OCI-LY7 (cell line): ENCODE results near the gene TPSB2. TPM values are rescaled to one million over a fixed set of nuclear protein-coding genes. Genes with fewer than 3 reads are reported as not detected.

Source experiments
- BruUV-seq: library from RNA; stranded (reverse); fragments of 400-500 nt; replicated peaks from 2 replicates; lab custom pipeline; 2021; lab: Mats Ljungman, UMichigan
- CTCF ChIA-PET: fragments of 300-600 bp; sonication (Branson Sonifier 250); formaldehyde crosslinking; loops from one replicate; lab custom pipeline; 2022; ENCODE audit warnings: antibody characterized with exemption; ENCODE audit not compliant: unreplicated experiment; lab: Charles Lee
- POLR2A ChIA-PET: fragments of 300-600 bp; sonication (Branson Sonifier 250); formaldehyde crosslinking; loops from one replicate; lab custom pipeline; 2022; ENCODE audit warnings: antibody characterized with exemption; lab: Charles Lee
- DNase-seq: peaks from one replicate; pipeline ENCODE4 v3.0.0-alpha.2; 2015; ENCODE audit warnings: low spot score
- H2AFZ ChIP-seq: fragments of 200-600 bp; sonication (generic), shearing (Covaris generic); 2 replicates; pipeline ENCODE4 v1.6.1; 2014; ENCODE audit warnings: mild to moderate bottlenecking, antibody characterized with exemption, low read length, moderate library complexity
- H3K27ac ChIP-seq: fragments of 200-600 bp; sonication (generic); 2 replicates; pipeline ENCODE4 v1.5.1; 2014; ENCODE audit warnings: mixed run types, low read depth, mild to moderate bottlenecking, moderate library complexity, low read length, inconsistent platforms; ENCODE audit not compliant: poor library complexity, severe bottlenecking
- H3K36me3 ChIP-seq: fragments of 200-600 bp; sonication (generic); 2 replicates; pipeline ENCODE4 v1.6.1; 2014; ENCODE audit warnings: mild to moderate bottlenecking, antibody characterized with exemption, low read length, moderate library complexity, mixed read lengths; ENCODE audit not compliant: insufficient read depth
- H3K4me1 ChIP-seq: fragments of 200-600 bp; sonication (generic); 2 replicates; pipeline ENCODE4 v1.5.1; 2014; ENCODE audit warnings: mild to moderate bottlenecking, low read length; ENCODE audit not compliant: insufficient read depth, poor library complexity, severe bottlenecking
- H3K4me2 ChIP-seq: fragments of 200-600 bp; sonication (generic); 2 replicates; pipeline ENCODE4 v1.6.1; 2014; ENCODE audit warnings: mild to moderate bottlenecking, low read length
- H3K4me3 ChIP-seq: fragments of 200-600 bp; sonication (generic); 2 replicates; pipeline ENCODE4 v1.5.1; 2014; ENCODE audit warnings: mild to moderate bottlenecking, low read depth, low read length; ENCODE audit not compliant: poor library complexity, severe bottlenecking
- H3K79me2 ChIP-seq: fragments of 200-600 bp; sonication (generic); 2 replicates; pipeline ENCODE4 v1.6.1; 2016; ENCODE audit warnings: low read depth, mild to moderate bottlenecking, low read length, moderate library complexity, mixed read lengths; ENCODE audit not compliant: insufficient read depth
- H3K9me2 ChIP-seq: fragments of 200-600 bp; sonication (generic); 2 replicates; pipeline ENCODE4 v1.6.1; 2016; ENCODE audit warnings: mild to moderate bottlenecking, low read length, mixed read lengths; ENCODE audit not compliant: insufficient read depth
- H3K9me3 ChIP-seq: fragments of 200-600 bp; sonication (generic); 2 replicates; pipeline ENCODE4 v1.6.1; 2014; ENCODE audit warnings: mild to moderate bottlenecking, mixed run types, low read length, mixed read lengths
- H4K20me1 ChIP-seq: fragments of 200-600 bp; sonication (generic); 2 replicates; pipeline ENCODE4 v1.6.1; 2014; ENCODE audit warnings: mild to moderate bottlenecking, antibody characterized with exemption, low read length, moderate library complexity, mixed read lengths; ENCODE audit not compliant: insufficient read depth
- CTCF ChIP-seq: fragments of 200-600 bp; sonication (generic); conservative IDR thresholded peaks from 2 replicates; pipeline ENCODE4 v1.5.1; 2014; ENCODE audit warnings: mild to moderate bottlenecking, antibody characterized with exemption, low read length, moderate library complexity, mixed read lengths
- EZH2phosphoT487 ChIP-seq: fragments of 200-600 bp; sonication (generic); IDR thresholded peaks from 2 replicates; pipeline ENCODE4 v1.6.1; 2018; ENCODE audit warnings: low read depth, borderline replicate concordance, mild to moderate bottlenecking, mixed run types, antibody characterized with exemption, low read length, moderate library complexity, mixed read lengths
- intact Hi-C: fragments of 100-400 bp; cut with micrococcal nuclease; formaldehyde crosslinking; loops from one replicate; pipeline ENCODE4 v1.10.0; 2022; ENCODE audit not compliant: unreplicated experiment
- total RNA-seq, 2 experiments: library from RNA; depleted of rRNA in 1 of 2; stranded (reverse); fragments of >200 nt in 1 of 2; shearing (Covaris generic) in 1 of 2; gene quantifications; 2 replicates each; pipeline ENCODE4 v1.2.3, GENCODE V29; 2014 to 2022

TPSB2 gene
- total RNA-seq, 2 experiments from 2014 or later, result not detected

GRCh38 chr16:1181404-1182315 is 48.3 kb downstream of the TPSB2 start:
- no peaks in the 10 kb centered on the region for H3K4me1 ChIP-seq
- no peak overlapping the region for H3K4me2 ChIP-seq
- intact Hi-C loops, result no loop called here
- no peaks in the 10 kb centered on the region for H3K36me3 ChIP-seq
- BruUV-seq, result no TSS peak
- H3K27ac ChIP-seq, result no peak overlapping the region
- H2AFZ ChIP-seq, result no peak overlapping the region
- DNase-seq, result no peak
- no peak overlapping the region for H3K4me3 ChIP-seq
- TF ChIP-seq CTCF (peak; percentile 43), EZH2phosphoT487 (no peak)
- no peaks in the 10 kb centered on the region for H3K79me2 ChIP-seq
- no peaks in the 10 kb centered on the region for H4K20me1 ChIP-seq
- POLR2A ChIA-PET, result no interaction called here
- H3K9me3 ChIP-seq, result no peaks in the 10 kb centered on the region
- no peaks in the 10 kb centered on the region for H3K9me2 ChIP-seq
- CTCF ChIA-PET, result no interaction called here

- H3K79me2 ChIP-seq, result no peaks in the 10 kb centered on the region
- H3K4me1 ChIP-seq, result no peaks in the 10 kb centered on the region
- H3K36me3 ChIP-seq, result no peaks in the 10 kb centered on the region
- intact Hi-C loops, result no loop called here
- no peak overlapping the region for H3K27ac ChIP-seq
- BruUV-seq, result no TSS peak
- TF ChIP-seq CTCF (no peak), EZH2phosphoT487 (no peak)
- ChIA-PET POLR2A (no interaction called here), CTCF (no interaction called here)
- no peaks in the 10 kb centered on the region for H4K20me1 ChIP-seq
- H2AFZ ChIP-seq, result no peak overlapping the region
- no peaks in the 10 kb centered on the region for H3K9me2 ChIP-seq
- no peak overlapping the region for H3K4me3 ChIP-seq
- DNase-seq, result no peak
- H3K4me2 ChIP-seq, result no peak overlapping the region
- no peaks in the 10 kb centered on the region for H3K9me3 ChIP-seq
These were observed 49.2 kb downstream of the TPSB2 start for GRCh38 chr16:1180549-1181403.

Other genes with a start within 250 kb of the TPSB2 start
- gene SOX8, start 248.4 kb downstream of the TPSB2 start, total RNA-seq (2014; rRNA removed; shearing (Covaris generic)), result 0.82 and 0.85 TPM in 2 replicates
- 2.3 and 2.4 TPM in 2 replicates for gene SOX8, start 248.4 kb downstream of the TPSB2 start, total RNA-seq (2022)
- gene SSTR5, start 157.4 kb downstream of the TPSB2 start, total RNA-seq (2014; rRNA removed; shearing (Covaris generic)), result not detected in 2 replicates
- gene SSTR5, start 157.4 kb downstream of the TPSB2 start, total RNA-seq (2022), result not detected in 2 replicates
- not detected in 2 replicates for gene C1QTNF8, start 133.9 kb downstream of the TPSB2 start, total RNA-seq (2014; rRNA removed; shearing (Covaris generic))
- not detected in 2 replicates for gene C1QTNF8, start 133.9 kb downstream of the TPSB2 start, total RNA-seq (2022)
- not detected in 2 replicates for gene CACNA1H, start 77.1 kb downstream of the TPSB2 start, total RNA-seq (2014; rRNA removed; shearing (Covaris generic))
- gene CACNA1H, start 77.1 kb downstream of the TPSB2 start, total RNA-seq (2022), result not detected in 2 replicates
- not detected in 2 replicates for gene TPSG1, start 4.9 kb downstream of the TPSB2 start, total RNA-seq (2014; rRNA removed; shearing (Covaris generic))
- gene TPSG1, start 4.9 kb downstream of the TPSB2 start, total RNA-seq (2022), result not detected in 2 replicates
- not detected in 2 replicates for gene TPSAB1, start 10.5 kb upstream of the TPSB2 start, total RNA-seq (2014; rRNA removed; shearing (Covaris generic))
- not detected in 2 replicates for gene TPSAB1, start 10.5 kb upstream of the TPSB2 start, total RNA-seq (2022)
- gene TPSD1, start 25.9 kb upstream of the TPSB2 start, total RNA-seq (2014; rRNA removed; shearing (Covaris generic)), result not detected in 2 replicates
- not detected in 2 replicates for gene TPSD1, start 25.9 kb upstream of the TPSB2 start, total RNA-seq (2022)
- gene UBE2I, start 79.5 kb upstream of the TPSB2 start, total RNA-seq (2014; rRNA removed; shearing (Covaris generic)), result 122 and 126 TPM in 2 replicates
- 323 and 349 TPM in 2 replicates for gene UBE2I, start 79.5 kb upstream of the TPSB2 start, total RNA-seq (2022)
- 2.9 and 6.3 TPM in 2 replicates for gene BAIAP3, start 103.5 kb upstream of the TPSB2 start, total RNA-seq (2014; rRNA removed; shearing (Covaris generic))
- 2.4 and 3.2 TPM in 2 replicates for gene BAIAP3, start 103.5 kb upstream of the TPSB2 start, total RNA-seq (2022)
- gene TSR3, start 121.7 kb upstream of the TPSB2 start, total RNA-seq (2014; rRNA removed; shearing (Covaris generic)), result 75.8 and 99.4 TPM in 2 replicates
- gene TSR3, start 121.7 kb upstream of the TPSB2 start, total RNA-seq (2022), result 43.5 and 47.2 TPM in 2 replicates
- 21.3 and 22.5 TPM in 2 replicates for gene GNPTG, start 121.7 kb upstream of the TPSB2 start, total RNA-seq (2014; rRNA removed; shearing (Covaris generic))
- gene GNPTG, start 121.7 kb upstream of the TPSB2 start, total RNA-seq (2022), result 24.1 and 26.6 TPM in 2 replicates
- gene UNKL, start 184.5 kb upstream of the TPSB2 start, total RNA-seq (2014; rRNA removed; shearing (Covaris generic)), result 22.3 and 31.0 TPM in 2 replicates
- gene UNKL, start 184.5 kb upstream of the TPSB2 start, total RNA-seq (2022), result 33.7 and 61.3 TPM in 2 replicates
- 23.2 and 36.4 TPM in 2 replicates for gene UQCC4, start 190.6 kb upstream of the TPSB2 start, total RNA-seq (2014; rRNA removed; shearing (Covaris generic))
- 16.5 and 17.0 TPM in 2 replicates for gene UQCC4, start 190.6 kb upstream of the TPSB2 start, total RNA-seq (2022)
- not detected in 2 replicates for gene PERCC1, start 200.9 kb upstream of the TPSB2 start, total RNA-seq (2014; rRNA removed; shearing (Covaris generic))
- not detected in 2 replicates for gene PERCC1, start 200.9 kb upstream of the TPSB2 start, total RNA-seq (2022)
- gene CCDC154, start 214.4 kb upstream of the TPSB2 start, total RNA-seq (2014; rRNA removed; shearing (Covaris generic)), result 0.46 and 0.85 TPM in 2 replicates
- gene CCDC154, start 214.4 kb upstream of the TPSB2 start, total RNA-seq (2022), result 1.1 and 2.5 TPM in 2 replicates
- gene CLCN7, start 244.8 kb upstream of the TPSB2 start, total RNA-seq (2014; rRNA removed; shearing (Covaris generic)), result 29.6 and 31.1 TPM in 2 replicates
- 60.3 and 62.4 TPM in 2 replicates for gene CLCN7, start 244.8 kb upstream of the TPSB2 start, total RNA-seq (2022)